ENCODE measurements around the gene CTIF.

DNA sequence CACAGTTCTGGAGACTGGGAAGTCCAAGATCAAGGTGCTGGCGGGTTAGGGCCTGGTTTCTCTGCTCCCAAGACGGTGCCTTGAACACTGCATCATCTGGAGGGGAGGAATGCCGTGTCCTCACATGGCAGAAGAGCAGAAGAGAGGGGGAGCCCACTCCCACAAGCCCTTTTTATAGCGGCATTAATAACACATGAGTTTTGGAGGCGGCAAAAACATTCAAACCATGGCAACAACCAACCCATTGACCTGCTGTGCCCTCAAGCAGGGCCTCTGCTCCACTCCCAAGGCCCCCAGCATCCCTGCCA lies 349.9 kb downstream of the CTIF start:
- TF ChIP-seq, protein P1, sequence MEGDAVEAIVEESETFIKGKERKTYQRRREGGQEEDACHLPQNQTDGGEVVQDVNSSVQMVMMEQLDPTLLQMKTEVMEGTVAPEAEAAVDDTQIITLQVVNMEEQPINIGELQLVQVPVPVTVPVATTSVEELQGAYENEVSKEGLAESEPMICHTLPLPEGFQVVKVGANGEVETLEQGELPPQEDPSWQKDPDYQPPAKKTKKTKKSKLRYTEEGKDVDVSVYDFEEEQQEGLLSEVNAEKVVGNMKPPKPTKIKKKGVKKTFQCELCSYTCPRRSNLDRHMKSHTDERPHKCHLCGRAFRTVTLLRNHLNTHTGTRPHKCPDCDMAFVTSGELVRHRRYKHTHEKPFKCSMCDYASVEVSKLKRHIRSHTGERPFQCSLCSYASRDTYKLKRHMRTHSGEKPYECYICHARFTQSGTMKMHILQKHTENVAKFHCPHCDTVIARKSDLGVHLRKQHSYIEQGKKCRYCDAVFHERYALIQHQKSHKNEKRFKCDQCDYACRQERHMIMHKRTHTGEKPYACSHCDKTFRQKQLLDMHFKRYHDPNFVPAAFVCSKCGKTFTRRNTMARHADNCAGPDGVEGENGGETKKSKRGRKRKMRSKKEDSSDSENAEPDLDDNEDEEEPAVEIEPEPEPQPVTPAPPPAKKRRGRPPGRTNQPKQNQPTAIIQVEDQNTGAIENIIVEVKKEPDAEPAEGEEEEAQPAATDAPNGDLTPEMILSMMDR (IDR thresholded peaks at IDR 0.05): no peak
- TF ChIP-seq POLR2A (IDR thresholded peaks at IDR 0.05): no peak
